Measurements from ENCODE around the gene EPB41L4B. TPM values are rescaled to one million over a fixed set of nuclear protein-coding genes. Genes with fewer than 3 reads are reported as not detected.

Gene EPB41L4B
- total and polyA plus RNA-seq, 2 experiments from 2014 or later: 11.0 to 32.2 TPM

DNA sequence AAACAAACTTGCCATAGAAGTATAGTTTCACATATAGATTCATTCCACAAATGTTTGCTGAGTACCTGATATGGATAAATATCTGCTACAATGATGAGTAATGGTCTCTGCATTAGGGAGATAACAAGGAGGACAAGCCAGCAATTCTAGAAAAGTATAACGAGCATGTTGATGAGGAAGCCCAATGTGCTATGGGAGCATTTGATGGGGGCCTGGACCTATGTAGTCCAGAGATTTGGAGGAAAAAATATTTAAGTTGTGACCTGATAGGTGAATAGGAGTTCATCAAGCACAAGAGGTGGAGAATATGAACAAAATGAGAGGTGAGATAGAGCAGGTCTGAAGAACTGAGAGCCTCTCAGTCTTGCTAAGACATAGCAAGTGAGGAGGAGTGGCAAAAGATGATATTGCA, 186.7 kb downstream of the EPB41L4B start:
- TF ChIP-seq ZNF114 (CRISPR knock-in tag; IDR thresholded peaks at IDR 0.05): no peak
- no peak for TF ChIP-seq CTCF (conservative IDR thresholded peaks at IDR 0.05; ENCODE audit: low read depth in 2 of 2)
- TF ChIP-seq, protein P1, sequence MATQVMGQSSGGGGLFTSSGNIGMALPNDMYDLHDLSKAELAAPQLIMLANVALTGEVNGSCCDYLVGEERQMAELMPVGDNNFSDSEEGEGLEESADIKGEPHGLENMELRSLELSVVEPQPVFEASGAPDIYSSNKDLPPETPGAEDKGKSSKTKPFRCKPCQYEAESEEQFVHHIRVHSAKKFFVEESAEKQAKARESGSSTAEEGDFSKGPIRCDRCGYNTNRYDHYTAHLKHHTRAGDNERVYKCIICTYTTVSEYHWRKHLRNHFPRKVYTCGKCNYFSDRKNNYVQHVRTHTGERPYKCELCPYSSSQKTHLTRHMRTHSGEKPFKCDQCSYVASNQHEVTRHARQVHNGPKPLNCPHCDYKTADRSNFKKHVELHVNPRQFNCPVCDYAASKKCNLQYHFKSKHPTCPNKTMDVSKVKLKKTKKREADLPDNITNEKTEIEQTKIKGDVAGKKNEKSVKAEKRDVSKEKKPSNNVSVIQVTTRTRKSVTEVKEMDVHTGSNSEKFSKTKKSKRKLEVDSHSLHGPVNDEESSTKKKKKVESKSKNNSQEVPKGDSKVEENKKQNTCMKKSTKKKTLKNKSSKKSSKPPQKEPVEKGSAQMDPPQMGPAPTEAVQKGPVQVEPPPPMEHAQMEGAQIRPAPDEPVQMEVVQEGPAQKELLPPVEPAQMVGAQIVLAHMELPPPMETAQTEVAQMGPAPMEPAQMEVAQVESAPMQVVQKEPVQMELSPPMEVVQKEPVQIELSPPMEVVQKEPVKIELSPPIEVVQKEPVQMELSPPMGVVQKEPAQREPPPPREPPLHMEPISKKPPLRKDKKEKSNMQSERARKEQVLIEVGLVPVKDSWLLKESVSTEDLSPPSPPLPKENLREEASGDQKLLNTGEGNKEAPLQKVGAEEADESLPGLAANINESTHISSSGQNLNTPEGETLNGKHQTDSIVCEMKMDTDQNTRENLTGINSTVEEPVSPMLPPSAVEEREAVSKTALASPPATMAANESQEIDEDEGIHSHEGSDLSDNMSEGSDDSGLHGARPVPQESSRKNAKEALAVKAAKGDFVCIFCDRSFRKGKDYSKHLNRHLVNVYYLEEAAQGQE (IDR thresholded peaks at IDR 0.05; ENCODE audit: unreplicated experiment): no peak
- TF ChIP-seq POLR2AphosphoS5 (IDR thresholded peaks at IDR 0.05; ENCODE audit: low read depth): no peak
- no peak for TF ChIP-seq JUNB (IDR thresholded peaks at IDR 0.05; ENCODE audit: unreplicated experiment)
- no peak for TF ChIP-seq EZH2 (IDR thresholded peaks at IDR 0.05; ENCODE audit: low read depth, unreplicated experiment)
- no peak for TF ChIP-seq ZNF331 (CRISPR knock-in tag; IDR thresholded peaks at IDR 0.05; ENCODE audit: low read depth)
- no peak for TF ChIP-seq ETS1 (IDR thresholded peaks at IDR 0.05)
- TF ChIP-seq EZH2phosphoT487 (IDR thresholded peaks at IDR 0.05; ENCODE audit: unreplicated experiment): no peak
- no peak for TF ChIP-seq NANOG (IDR thresholded peaks at IDR 0.05; ENCODE audit: borderline replicate concordance)
- no peak for TF ChIP-seq CREB1 (CRISPR knock-in tag; IDR thresholded peaks at IDR 0.05; ENCODE audit: low read depth)
- no peak for TF ChIP-seq STAT1 (IDR thresholded peaks at IDR 0.05; ENCODE audit: unreplicated experiment)
- TF ChIP-seq, protein P2, sequence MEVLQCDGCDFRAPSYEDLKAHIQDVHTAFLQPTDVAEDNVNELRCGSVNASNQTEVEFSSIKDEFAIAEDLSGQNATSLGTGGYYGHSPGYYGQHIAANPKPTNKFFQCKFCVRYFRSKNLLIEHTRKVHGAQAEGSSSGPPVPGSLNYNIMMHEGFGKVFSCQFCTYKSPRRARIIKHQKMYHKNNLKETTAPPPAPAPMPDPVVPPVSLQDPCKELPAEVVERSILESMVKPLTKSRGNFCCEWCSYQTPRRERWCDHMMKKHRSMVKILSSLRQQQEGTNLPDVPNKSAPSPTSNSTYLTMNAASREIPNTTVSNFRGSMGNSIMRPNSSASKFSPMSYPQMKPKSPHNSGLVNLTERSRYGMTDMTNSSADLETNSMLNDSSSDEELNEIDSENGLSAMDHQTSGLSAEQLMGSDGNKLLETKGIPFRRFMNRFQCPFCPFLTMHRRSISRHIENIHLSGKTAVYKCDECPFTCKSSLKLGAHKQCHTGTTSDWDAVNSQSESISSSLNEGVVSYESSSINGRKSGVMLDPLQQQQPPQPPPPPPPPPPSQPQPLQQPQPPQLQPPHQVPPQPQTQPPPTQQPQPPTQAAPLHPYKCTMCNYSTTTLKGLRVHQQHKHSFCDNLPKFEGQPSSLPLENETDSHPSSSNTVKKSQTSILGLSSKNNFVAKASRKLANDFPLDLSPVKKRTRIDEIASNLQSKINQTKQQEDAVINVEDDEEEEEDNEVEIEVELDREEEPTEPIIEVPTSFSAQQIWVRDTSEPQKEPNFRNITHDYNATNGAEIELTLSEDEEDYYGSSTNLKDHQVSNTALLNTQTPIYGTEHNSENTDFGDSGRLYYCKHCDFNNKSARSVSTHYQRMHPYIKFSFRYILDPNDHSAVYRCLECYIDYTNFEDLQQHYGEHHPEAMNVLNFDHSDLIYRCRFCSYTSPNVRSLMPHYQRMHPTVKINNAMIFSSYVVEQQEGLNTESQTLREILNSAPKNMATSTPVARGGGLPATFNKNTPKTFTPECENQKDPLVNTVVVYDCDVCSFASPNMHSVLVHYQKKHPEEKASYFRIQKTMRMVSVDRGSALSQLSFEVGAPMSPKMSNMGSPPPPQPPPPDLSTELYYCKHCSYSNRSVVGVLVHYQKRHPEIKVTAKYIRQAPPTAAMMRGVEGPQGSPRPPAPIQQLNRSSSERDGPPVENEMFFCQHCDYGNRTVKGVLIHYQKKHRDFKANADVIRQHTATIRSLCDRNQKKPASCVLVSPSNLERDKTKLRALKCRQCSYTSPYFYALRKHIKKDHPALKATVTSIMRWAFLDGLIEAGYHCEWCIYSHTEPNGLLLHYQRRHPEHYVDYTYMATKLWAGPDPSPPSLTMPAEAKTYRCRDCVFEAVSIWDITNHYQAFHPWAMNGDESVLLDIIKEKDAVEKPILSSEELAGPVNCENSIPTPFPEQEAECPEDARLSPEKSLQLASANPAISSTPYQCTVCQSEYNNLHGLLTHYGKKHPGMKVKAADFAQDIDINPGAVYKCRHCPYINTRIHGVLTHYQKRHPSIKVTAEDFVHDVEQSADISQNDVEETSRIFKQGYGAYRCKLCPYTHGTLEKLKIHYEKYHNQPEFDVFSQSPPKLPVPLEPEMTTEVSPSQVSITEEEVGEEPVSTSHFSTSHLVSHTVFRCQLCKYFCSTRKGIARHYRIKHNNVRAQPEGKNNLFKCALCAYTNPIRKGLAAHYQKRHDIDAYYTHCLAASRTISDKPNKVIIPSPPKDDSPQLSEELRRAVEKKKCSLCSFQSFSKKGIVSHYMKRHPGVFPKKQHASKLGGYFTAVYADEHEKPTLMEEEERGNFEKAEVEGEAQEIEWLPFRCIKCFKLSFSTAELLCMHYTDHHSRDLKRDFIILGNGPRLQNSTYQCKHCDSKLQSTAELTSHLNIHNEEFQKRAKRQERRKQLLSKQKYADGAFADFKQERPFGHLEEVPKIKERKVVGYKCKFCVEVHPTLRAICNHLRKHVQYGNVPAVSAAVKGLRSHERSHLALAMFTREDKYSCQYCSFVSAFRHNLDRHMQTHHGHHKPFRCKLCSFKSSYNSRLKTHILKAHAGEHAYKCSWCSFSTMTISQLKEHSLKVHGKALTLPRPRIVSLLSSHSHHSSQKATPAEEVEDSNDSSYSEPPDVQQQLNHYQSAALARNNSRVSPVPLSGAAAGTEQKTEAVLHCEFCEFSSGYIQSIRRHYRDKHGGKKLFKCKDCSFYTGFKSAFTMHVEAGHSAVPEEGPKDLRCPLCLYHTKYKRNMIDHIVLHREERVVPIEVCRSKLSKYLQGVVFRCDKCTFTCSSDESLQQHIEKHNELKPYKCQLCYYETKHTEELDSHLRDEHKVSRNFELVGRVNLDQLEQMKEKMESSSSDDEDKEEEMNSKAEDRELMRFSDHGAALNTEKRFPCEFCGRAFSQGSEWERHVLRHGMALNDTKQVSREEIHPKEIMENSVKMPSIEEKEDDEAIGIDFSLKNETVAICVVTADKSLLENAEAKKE (CRISPR knock-in tag; IDR thresholded peaks at IDR 0.05): no peak
- H3K36me3 ChIP-seq (ENCODE audit: insufficient read depth): no peaks in the 10 kb centered on the region
- H3K4me1 Mint-ChIP-seq: no peaks in the 10 kb centered on the region
- no peaks in the 10 kb centered on the region for H3K79me2 ChIP-seq (replicated peaks; ENCODE audit: insufficient read depth)
- no peak overlapping the region for H3K4me3 ChIP-seq
- H3K4me2 ChIP-seq: no peak overlapping the region
- no peak overlapping the region for H2AFZ ChIP-seq
- no peaks in the 10 kb centered on the region for H3K36me3 Mint-ChIP-seq (ENCODE audit: low read depth)
- no peaks in the 10 kb centered on the region for H3K9me3 Mint-ChIP-seq
- no peak overlapping the region for H3K27ac Mint-ChIP-seq
- H3K27ac ChIP-seq (ENCODE audit: low read depth): no peak overlapping the region
- H3K27me3 Mint-ChIP-seq (ENCODE audit: insufficient read depth, low read depth, poor library complexity): peaks cover 5% of the 10 kb centered on the region
- H3K27me3 ChIP-seq (ENCODE audit: insufficient read depth): no peaks in the 10 kb centered on the region
- no peaks in the 10 kb centered on the region for H3F3A ChIP-seq (replicated peaks; ENCODE audit: low read depth)
- DNase-seq (ENCODE audit: low spot score): no peak
- H3K4me1 ChIP-seq (ENCODE audit: insufficient read depth): no peaks in the 10 kb centered on the region
- ATAC-seq: no peak
- no peaks in the 10 kb centered on the region for H4K20me1 ChIP-seq (replicated peaks; ENCODE audit: insufficient read depth)
- no peak overlapping the region for H3K4me3 Mint-ChIP-seq
- no peaks in the 10 kb centered on the region for H3K9me2 ChIP-seq (ENCODE audit: insufficient read depth)
